ENCODE results near the gene PAPOLB. TPM values are rescaled to one million over a fixed set of nuclear protein-coding genes. Genes with fewer than 3 reads are reported as not detected.

Gene PAPOLB
- total RNA-seq, 2 donors from 2014 or later, result 0.68 to 1.1 TPM

- Histone ChIP-seq H3K9me3 (no peaks in the 10 kb centered on the region), H3K27ac (no peak overlapping the region), H3K36me3 (no peaks in the 10 kb centered on the region), H3K4me1 (ENCODE audit: control insufficient read depth in 1 of 2, low read depth in 2 of 2) (no peaks in the 10 kb centered on the region), H3K27me3 (replicated peaks; ENCODE audit: insufficient read depth) (no peaks in the 10 kb centered on the region), H3K4me3 (no peak overlapping the region)
- DNase-seq (ENCODE audit: low spot score) (no peak), ATAC-seq (ENCODE audit: insufficient number of reproducible peaks, low FRiP score, low read depth) (no peak)
- TF ChIP-seq CTCF (IDR thresholded peaks at IDR 0.05), result no peak
Observed at GRCh38 chr7:4833691-4834600, 27.9 kb downstream of the PAPOLB start.

GRCh38 chr7:4833176-4833575 lies 28.7 kb downstream of the PAPOLB start:
- no peak for DNase-seq (ENCODE audit: low spot score)
- H3K36me3 ChIP-seq, result no peaks in the 10 kb centered on the region

GRCh38 chr7:4832711-4833110 lies 29.1 kb downstream of the PAPOLB start:
- no peaks in the 10 kb centered on the region for H3K36me3 ChIP-seq
- H3K27me3 ChIP-seq (replicated peaks; ENCODE audit: insufficient read depth), result no peaks in the 10 kb centered on the region
- H3K4me1 ChIP-seq (ENCODE audit: control insufficient read depth in 1 of 2, low read depth in 2 of 2), result no peaks in the 10 kb centered on the region
- no peak overlapping the region for H3K27ac ChIP-seq
- no peaks in the 10 kb centered on the region for H3K9me3 ChIP-seq
- no peak for TF ChIP-seq CTCF (IDR thresholded peaks at IDR 0.05)
- ATAC-seq (ENCODE audit: insufficient number of reproducible peaks, low FRiP score, low read depth) (no peak), DNase-seq (ENCODE audit: low spot score) (no peak)
- H3K4me3 ChIP-seq, result no peak overlapping the region

More at GRCh38 chr7:4833176-4833575, 28.7 kb downstream of the PAPOLB start:
- no peaks in the 10 kb centered on the region for H3K4me1 ChIP-seq (ENCODE audit: control insufficient read depth in 1 of 2, low read depth in 2 of 2)
- no peak overlapping the region for H3K4me3 ChIP-seq
- no peak overlapping the region for H3K27ac ChIP-seq
- no peaks in the 10 kb centered on the region for H3K9me3 ChIP-seq
- H3K27me3 ChIP-seq (replicated peaks; ENCODE audit: insufficient read depth), result no peaks in the 10 kb centered on the region
- no peak for TF ChIP-seq CTCF (IDR thresholded peaks at IDR 0.05)
- ATAC-seq (ENCODE audit: insufficient number of reproducible peaks, low FRiP score, low read depth), result no peak

- TF ChIP-seq CTCF (IDR thresholded peaks at IDR 0.05), result no peak
- H3K27me3 ChIP-seq (replicated peaks; ENCODE audit: insufficient read depth), result no peaks in the 10 kb centered on the region
- DNase-seq (ENCODE audit: low spot score) (no peak), ATAC-seq (ENCODE audit: insufficient number of reproducible peaks, low FRiP score, low read depth) (no peak)
- H3K36me3 ChIP-seq, result no peaks in the 10 kb centered on the region
- H3K27ac ChIP-seq, result no peak overlapping the region
- H3K9me3 ChIP-seq, result no peaks in the 10 kb centered on the region
- H3K4me1 ChIP-seq (ENCODE audit: control insufficient read depth in 1 of 2, low read depth in 2 of 2), result no peaks in the 10 kb centered on the region
- H3K4me3 ChIP-seq, result no peak overlapping the region
Observed at GRCh38 chr7:4831723-4832495, 29.9 kb downstream of the PAPOLB start.

- DNase-seq (ENCODE audit: low spot score), result no peak
Observed at GRCh38 chr7:4830176-4830575, 31.7 kb downstream of the PAPOLB start.

More at GRCh38 chr7:4830176-4830575, 31.7 kb downstream of the PAPOLB start:
- peak; percentile 61 for TF ChIP-seq CTCF (IDR thresholded peaks at IDR 0.05)
- H3K9me3 ChIP-seq, result no peaks in the 10 kb centered on the region
- no peak for ATAC-seq (ENCODE audit: insufficient number of reproducible peaks, low FRiP score, low read depth)
- H3K27ac ChIP-seq, result no peak overlapping the region
- no peak overlapping the region for H3K4me3 ChIP-seq
- no peaks in the 10 kb centered on the region for H3K27me3 ChIP-seq (replicated peaks; ENCODE audit: insufficient read depth)
- H3K36me3 ChIP-seq, result no peaks in the 10 kb centered on the region
- no peaks in the 10 kb centered on the region for H3K4me1 ChIP-seq (ENCODE audit: control insufficient read depth in 1 of 2, low read depth in 2 of 2)

Measured in thoracic aorta (tissue), 2 donors.